ENCODE data around the gene MAML3. TPM values are rescaled to one million over a fixed set of nuclear protein-coding genes. Genes with fewer than 3 reads are reported as not detected.
A peak's percentile ranks its signal among the peaks of the same experiment; 100 is the strongest.

Gene MAML3
- total RNA-seq, 1 experiment from 2014 or later, result 0.89 TPM

DNA sequence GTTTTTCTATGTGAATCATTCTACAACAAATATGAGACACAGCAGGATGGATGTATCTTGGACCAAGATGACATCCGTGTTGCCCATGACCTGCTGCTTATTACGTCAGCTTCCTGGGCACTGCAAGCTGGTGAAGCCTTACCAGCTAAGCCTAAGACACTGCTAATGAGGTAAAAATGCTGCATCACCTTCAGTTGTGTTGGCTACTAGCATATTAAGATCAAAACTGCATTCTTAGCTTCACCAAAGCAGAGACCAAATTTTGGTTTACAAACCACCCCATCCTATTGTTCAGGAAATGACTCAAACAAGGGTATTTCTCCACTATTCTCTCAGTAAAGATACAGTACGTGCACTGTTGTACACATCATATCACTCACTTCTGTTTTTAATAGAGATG is 50.3 kb downstream of the MAML3 start:
- ChIA-PET POLR2A (interaction anchor here (0.7 to 1.0 kb wide), 2 partner anchors 9 to 78 kb away, joined by 3 read pairs; no protein-coding TSS in a partner anchor), CTCF (no interaction called here)

DNA sequence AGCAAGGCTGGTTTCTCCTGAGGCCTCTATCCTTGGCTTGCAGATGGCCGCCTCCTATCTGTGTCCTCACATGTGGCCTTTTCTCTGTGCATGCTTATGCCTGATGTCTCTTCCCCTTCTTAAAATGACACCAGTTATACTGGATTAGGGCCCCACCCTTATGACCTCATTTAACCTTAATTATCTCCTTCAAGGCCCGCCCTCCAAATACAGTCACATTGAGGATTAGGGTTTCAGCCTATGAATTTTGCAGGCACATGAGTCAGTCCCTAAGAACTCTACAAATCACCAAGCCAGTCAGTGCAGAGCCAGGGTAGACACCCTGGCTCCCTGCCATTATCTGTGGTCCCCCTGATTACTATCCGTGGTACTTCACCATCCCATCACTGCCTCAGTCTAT is 51.6 kb downstream of the MAML3 start:
- H3K27ac Mint-ChIP-seq (ENCODE audit: low read depth, unreplicated experiment), result no peak overlapping the region
- no peak for DNase-seq (ENCODE audit: unreplicated experiment)
- no peak for TF ChIP-seq CTCF (IDR thresholded peaks at IDR 0.05; ENCODE audit: unreplicated experiment)
- no peaks in the 10 kb centered on the region for H3K27me3 Mint-ChIP-seq (ENCODE audit: insufficient read depth, unreplicated experiment)
- POLR2A ChIA-PET, result interaction anchor here (1.0 kb wide), 1 partner anchor 8 kb away, joined by 3 read pairs; no protein-coding TSS in a partner anchor
- H3K9me3 Mint-ChIP-seq (ENCODE audit: unreplicated experiment), result peaks cover 5% of the 10 kb centered on the region
- CTCF ChIA-PET, result no interaction called here
- intact Hi-C loops (cut with micrococcal nuclease), result no loop called here
- no peak overlapping the region for H3K4me3 Mint-ChIP-seq (ENCODE audit: unreplicated experiment)
- H3K36me3 Mint-ChIP-seq (ENCODE audit: insufficient read depth, unreplicated experiment), result no peaks in the 10 kb centered on the region
- BruUV-seq (replicated peaks), result no TSS peak
- H3K4me1 Mint-ChIP-seq (ENCODE audit: insufficient read depth, unreplicated experiment), result peaks cover 33% of the 10 kb centered on the region

More for the DNA sequence above, 50.3 kb downstream of the MAML3 start:
- intact Hi-C loops (cut with micrococcal nuclease), result no loop called here
- Mint-ChIP-seq H3K4me1 (ENCODE audit: insufficient read depth, unreplicated experiment) (peaks cover 28% of the 10 kb centered on the region), H3K27me3 (ENCODE audit: insufficient read depth, unreplicated experiment) (no peaks in the 10 kb centered on the region), H3K27ac (ENCODE audit: low read depth, unreplicated experiment) (no peak overlapping the region), H3K36me3 (ENCODE audit: insufficient read depth, unreplicated experiment) (no peaks in the 10 kb centered on the region), H3K4me3 (ENCODE audit: unreplicated experiment) (no peak overlapping the region), H3K9me3 (ENCODE audit: unreplicated experiment) (peaks cover 5% of the 10 kb centered on the region)
- peak; percentile 27 for DNase-seq (ENCODE audit: unreplicated experiment)
- BruUV-seq (replicated peaks), result no TSS peak
- no peak for TF ChIP-seq CTCF (IDR thresholded peaks at IDR 0.05; ENCODE audit: unreplicated experiment)

DNA sequence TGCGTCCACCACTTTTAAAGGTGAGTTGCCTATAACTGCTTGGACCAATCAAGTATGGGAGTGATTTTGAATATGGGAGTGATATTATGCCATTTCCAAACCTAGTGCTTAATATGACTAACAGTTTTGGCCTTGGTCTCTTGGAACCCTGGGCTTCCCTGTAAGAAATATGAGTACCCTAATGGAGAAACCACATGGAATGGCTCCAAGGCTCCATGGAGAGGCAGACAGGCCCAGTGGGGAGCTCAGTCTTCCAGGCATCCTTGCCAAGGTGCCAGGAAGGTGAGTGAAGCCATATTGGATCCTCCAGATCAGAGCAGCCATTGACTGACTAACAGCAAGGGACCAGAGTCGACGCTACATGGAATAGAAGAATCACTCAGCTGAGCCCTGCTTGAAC is 53.2 kb downstream of the MAML3 start:
- BruUV-seq (replicated peaks), result no TSS peak
- no peaks in the 10 kb centered on the region for H3K36me3 Mint-ChIP-seq (ENCODE audit: insufficient read depth, unreplicated experiment)
- TF ChIP-seq CTCF (IDR thresholded peaks at IDR 0.05; ENCODE audit: unreplicated experiment), result no peak
- no peak overlapping the region for H3K4me3 Mint-ChIP-seq (ENCODE audit: unreplicated experiment)
- H3K27me3 Mint-ChIP-seq (ENCODE audit: insufficient read depth, unreplicated experiment), result no peaks in the 10 kb centered on the region
- H3K27ac Mint-ChIP-seq (ENCODE audit: low read depth, unreplicated experiment), result no peak overlapping the region
- peak; percentile 33 for DNase-seq (ENCODE audit: unreplicated experiment)
- ChIA-PET CTCF (no interaction called here), POLR2A (interaction anchor here (1.0 kb wide), 1 partner anchor 138 kb away, joined by 3 read pairs; no protein-coding TSS in a partner anchor)
- H3K4me1 Mint-ChIP-seq (ENCODE audit: insufficient read depth, unreplicated experiment), result peaks cover 38% of the 10 kb centered on the region
- intact Hi-C loops (cut with micrococcal nuclease), result no loop called here
- peaks cover 5% of the 10 kb centered on the region for H3K9me3 Mint-ChIP-seq (ENCODE audit: unreplicated experiment)

DNA sequence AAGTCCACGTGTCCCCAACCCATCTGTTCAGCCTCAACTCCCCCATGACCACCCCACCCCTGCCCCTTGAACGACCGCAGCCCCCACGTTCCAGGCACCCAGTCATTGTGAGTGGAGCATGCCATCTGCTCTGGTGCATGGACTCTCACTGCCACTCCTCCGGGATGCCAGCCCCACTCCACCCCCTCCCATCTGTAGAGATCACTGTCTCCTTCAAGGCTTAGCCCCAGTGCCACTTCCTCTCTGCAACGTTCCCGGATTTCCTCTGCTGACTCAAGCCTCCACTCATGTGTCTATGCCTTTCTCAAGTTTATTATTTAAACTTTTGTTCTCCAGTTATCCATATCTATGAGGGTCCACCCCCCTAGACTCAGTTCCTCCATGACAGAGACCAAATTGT is 54.0 kb downstream of the MAML3 start:
- no peak overlapping the region for H3K4me3 Mint-ChIP-seq (ENCODE audit: unreplicated experiment)
- POLR2A ChIA-PET, result no interaction called here
- intact Hi-C loops (cut with micrococcal nuclease), result loop anchor here (5.0 kb wide), 1 partner anchor 52 kb away; the partner anchor contains the start of gene MAML3

More for the DNA sequence above, 54.0 kb downstream of the MAML3 start:
- H3K9me3 Mint-ChIP-seq (ENCODE audit: unreplicated experiment), result peaks cover 5% of the 10 kb centered on the region
- BruUV-seq (replicated peaks), result no TSS peak
- TF ChIP-seq CTCF (IDR thresholded peaks at IDR 0.05; ENCODE audit: unreplicated experiment), result no peak
- CTCF ChIA-PET, result no interaction called here
- DNase-seq (ENCODE audit: unreplicated experiment), result no peak
- H3K4me1 Mint-ChIP-seq (ENCODE audit: insufficient read depth, unreplicated experiment), result peaks cover 46% of the 10 kb centered on the region
- H3K27ac Mint-ChIP-seq (ENCODE audit: low read depth, unreplicated experiment), result no peak overlapping the region
- H3K36me3 Mint-ChIP-seq (ENCODE audit: insufficient read depth, unreplicated experiment), result no peaks in the 10 kb centered on the region
- no peaks in the 10 kb centered on the region for H3K27me3 Mint-ChIP-seq (ENCODE audit: insufficient read depth, unreplicated experiment)
